Stimulated activated CD4-positive, alpha-beta T cell treated with anti-CD3 and anti-CD28 coated beads, Interleukin-1b, Interleukin-23, amount 100 ng/mL, for 48 hours (primary cell): ENCODE results near the gene FAM234A.

ENCODE experiments used
- DNase-seq: peaks from one replicate; pipeline ENCODE4 v3.0.0-alpha.2; 2020

Gene FAM234A

DNA sequence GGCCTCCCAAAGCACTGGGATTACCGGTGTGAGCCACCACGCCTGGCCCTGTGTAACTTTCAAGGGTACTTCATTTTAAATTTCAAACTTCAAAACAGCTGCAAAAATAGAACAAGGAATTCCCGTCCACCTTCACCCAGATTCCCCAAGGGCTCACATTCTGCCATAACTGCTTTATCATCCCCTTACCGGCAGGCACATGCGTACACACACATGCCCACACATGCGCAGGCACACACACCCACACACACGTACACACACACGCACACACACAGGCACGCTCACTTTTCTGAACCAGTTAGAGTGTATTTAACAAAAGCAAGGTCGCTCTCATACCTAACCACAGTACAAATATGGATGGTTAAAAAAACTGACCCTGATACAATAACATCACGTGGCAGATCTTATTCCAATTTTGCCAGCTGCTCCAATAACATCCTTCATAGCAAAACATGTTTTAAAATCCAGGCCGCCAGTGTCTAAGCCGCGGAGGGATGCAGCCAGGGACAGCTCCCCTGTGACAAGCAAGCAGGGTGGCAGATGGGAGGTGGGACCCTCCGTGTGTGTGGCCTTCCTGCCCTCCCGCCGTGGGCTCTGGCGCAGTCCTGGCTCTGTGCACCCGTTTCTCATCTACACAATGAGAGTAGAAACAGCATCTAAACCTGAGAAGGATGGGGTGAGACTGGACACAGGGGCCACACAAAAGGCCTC lies 71.5 kb downstream of the FAM234A start:
- no peak for DNase-seq

DNA sequence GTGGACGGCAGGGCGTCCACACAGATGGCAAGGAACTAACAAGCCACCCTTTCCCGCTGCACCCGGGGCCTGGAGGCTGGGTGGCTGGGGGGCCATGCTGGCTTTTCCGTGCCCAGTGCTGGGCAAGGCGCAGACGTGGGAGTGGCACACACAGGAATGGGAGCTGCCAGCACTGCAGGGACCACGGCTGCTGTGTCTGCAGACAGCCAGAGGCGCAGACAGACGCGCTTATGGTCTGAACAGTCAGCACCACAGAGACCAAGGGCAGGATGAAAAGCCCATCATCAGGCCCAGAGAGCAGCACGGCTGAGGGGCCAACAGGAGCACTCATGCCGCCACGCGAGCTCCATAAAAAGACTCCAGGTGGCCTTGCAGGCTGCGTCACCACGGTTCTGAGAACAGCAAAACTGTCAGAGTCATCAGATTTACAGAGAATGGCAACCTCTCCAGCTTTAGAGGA lies 72.3 kb downstream of the FAM234A start:
- DNase-seq: no peak

GRCh38 chr16:307691-308312 lies 73.2 kb downstream of the FAM234A start:
- DNase-seq: no peak

DNA sequence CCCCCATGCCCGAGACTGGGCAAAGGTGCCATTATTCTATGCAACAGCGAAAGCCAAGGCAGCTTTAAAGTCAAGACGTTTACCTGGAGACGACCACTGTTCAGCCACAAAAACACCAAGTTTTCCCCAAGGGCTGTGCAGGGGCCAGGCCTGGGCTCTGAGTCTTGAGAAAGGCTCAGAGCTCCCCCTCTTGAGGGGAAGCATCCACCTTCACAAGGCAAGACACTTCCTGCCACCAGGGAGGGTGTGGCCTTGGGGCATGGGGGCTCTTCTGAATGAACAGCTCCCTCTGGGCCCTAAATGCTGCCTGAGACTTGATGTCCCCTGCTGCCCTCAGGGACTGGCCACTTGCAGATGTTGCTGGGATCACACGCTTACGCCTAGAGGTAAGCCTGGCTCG lies 74.9 kb downstream of the FAM234A start:
- DNase-seq: no peak

- DNase-seq: no peak
Observed at GRCh38 chr16:311725-312124, 77.1 kb downstream of the FAM234A start.

DNA sequence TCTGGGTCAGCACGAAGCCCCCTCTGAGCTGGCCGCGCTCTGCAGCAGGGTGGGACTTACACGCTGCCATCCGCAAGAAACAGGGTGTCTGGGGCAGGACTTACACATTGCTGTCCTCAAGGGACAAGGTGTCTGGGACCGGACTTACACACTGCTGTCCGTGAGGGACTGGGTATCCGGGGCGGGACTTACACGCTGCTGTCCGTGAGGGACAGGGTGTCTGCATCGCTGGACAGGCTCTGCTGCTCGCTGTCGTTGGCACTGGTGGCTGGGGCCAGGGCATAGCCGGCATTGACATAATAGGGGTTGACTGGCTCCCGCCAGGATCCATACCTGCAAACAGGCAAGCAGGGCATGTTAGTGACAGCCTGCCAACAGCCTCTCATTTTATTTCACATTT lies 79.7 kb downstream of the FAM234A start:
- DNase-seq: no peak

GRCh38 chr16:314795-315299 lies 80.2 kb downstream of the FAM234A start:
- no peak for DNase-seq
